ENCODE results near the gene PARD3.

DNA sequence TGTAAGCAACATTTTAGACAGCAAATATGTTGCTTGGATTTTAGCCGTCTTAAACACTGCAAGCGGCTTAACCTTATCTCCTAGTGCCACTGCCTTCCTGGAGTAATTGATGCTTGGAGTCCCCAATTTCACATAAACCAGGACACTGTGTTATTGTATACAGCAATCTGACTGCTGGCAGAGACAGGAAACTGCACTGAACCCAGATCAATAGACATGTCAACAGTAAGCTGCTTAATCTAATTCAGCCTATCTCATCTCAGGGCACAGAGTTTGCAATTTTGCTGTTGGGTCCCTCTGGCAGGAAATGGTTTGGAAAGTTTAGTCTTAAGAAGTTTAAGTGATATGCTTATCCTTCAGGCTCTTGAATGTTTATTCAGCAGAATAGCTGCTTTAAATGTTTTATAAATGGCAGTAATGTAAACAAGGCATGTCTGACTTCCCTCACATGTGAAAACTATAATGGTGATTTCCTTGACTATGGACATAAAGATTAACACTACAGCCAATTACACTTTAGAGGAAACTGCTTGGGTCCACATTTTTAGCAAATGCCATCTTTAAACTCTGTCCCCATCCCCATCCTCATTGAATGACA, 598.6 kb downstream of the PARD3 start:
- TF ChIP-seq CTCF (IDR thresholded peaks at IDR 0.05) (no peak), POLR2A (IDR thresholded peaks at IDR 0.05) (no peak)
